HAP-1 (cell line): ENCODE data around the gene RHBDF2.

ENCODE experiments used
- DNase-seq, 2 experiments: peaks; one replicate each; pipeline ENCODE4 v3.0.0-alpha.2; 2016 to 2020; ENCODE audit warnings: low spot score in 2 of 2
- H3K27me3 ChIP-seq: fragments of 250-450 bp; sonication (Bioruptor Pico); 2 replicates; pipeline ENCODE4 v1.5.1; 2020; ENCODE audit warnings: low read depth, mild to moderate bottlenecking, moderate library complexity
- H3K36me3 ChIP-seq: fragments of 250-450 bp; sonication (Bioruptor Pico); replicated peaks from 2 replicates; pipeline ENCODE4 v1.5.1; 2020; ENCODE audit warnings: mild to moderate bottlenecking
- H3K4me1 ChIP-seq: fragments of 250-450 bp; sonication (Bioruptor Pico); 2 replicates; pipeline ENCODE4 v1.5.1; 2020; ENCODE audit warnings: mild to moderate bottlenecking
- H3K4me3 ChIP-seq: fragments of 250-450 bp; sonication (Bioruptor Pico); 2 replicates; pipeline ENCODE4 v1.5.1; 2020; ENCODE audit warnings: mild to moderate bottlenecking, moderate library complexity
- H3K9me3 ChIP-seq: fragments of 250-450 bp; sonication (Bioruptor Pico); 2 replicates; pipeline ENCODE4 v1.5.1; 2020; ENCODE audit warnings: mild to moderate bottlenecking, moderate library complexity
- in situ Hi-C: fragments of 300-500 bp; cut with MboI; formaldehyde crosslinking; loops from 3 replicates; pipeline ENCODE4 v1.14.3; 2020; ENCODE audit warnings: low sequenced_read_pairs, inconsistent platforms, mixed read lengths

Gene RHBDF2

GRCh38 chr17:76469076-76469990 lies 31.9 kb downstream of the RHBDF2 start:
- no peak overlapping the region for H3K4me3 ChIP-seq
- no peak for DNase-seq
- no peaks in the 10 kb centered on the region for H3K9me3 ChIP-seq

GRCh38 chr17:76468634-76469010 lies 32.6 kb downstream of the RHBDF2 start:
- no peaks in the 10 kb centered on the region for H3K4me1 ChIP-seq

More at GRCh38 chr17:76469076-76469990, 31.9 kb downstream of the RHBDF2 start:
- H3K4me1 ChIP-seq = no peaks in the 10 kb centered on the region
- in situ Hi-C loops = loop anchor here (5.0 kb wide), 1 partner anchor 38 kb away; no protein-coding TSS in a partner anchor
- H3K27me3 ChIP-seq = no peaks in the 10 kb centered on the region
- H3K36me3 ChIP-seq = peaks cover 3% of the 10 kb centered on the region; the same call in 1 of the 2 replicates

GRCh38 chr17:76467809-76468633 lies 33.2 kb downstream of the RHBDF2 start:
- no peaks in the 10 kb centered on the region for H3K9me3 ChIP-seq
- no peak overlapping the region for H3K4me3 ChIP-seq
- no peak for DNase-seq
- in situ Hi-C loops = loop anchor here (5.0 kb wide), 1 partner anchor 39 kb away; no protein-coding TSS in a partner anchor
- H3K27me3 ChIP-seq = no peaks in the 10 kb centered on the region
- H3K36me3 ChIP-seq = no peaks in the 10 kb centered on the region; the same call in 1 of the 2 replicates
- H3K4me1 ChIP-seq = no peaks in the 10 kb centered on the region

More at GRCh38 chr17:76468634-76469010, 32.6 kb downstream of the RHBDF2 start:
- H3K4me3 ChIP-seq = no peak overlapping the region
- H3K36me3 ChIP-seq = no peaks in the 10 kb centered on the region; the same call in 1 of the 2 replicates
- no peak for DNase-seq
- H3K27me3 ChIP-seq = no peaks in the 10 kb centered on the region
- in situ Hi-C loops = loop anchor here (5.0 kb wide), 1 partner anchor 39 kb away; no protein-coding TSS in a partner anchor
- H3K9me3 ChIP-seq = no peaks in the 10 kb centered on the region

GRCh38 chr17:76467366-76467765 lies 33.9 kb downstream of the RHBDF2 start, which contains the start of gene AANAT:
TSS of gene AANAT (plus strand) at chr17:76467603. CDS start at chr17:76468747, 1,144 bp downstream.
- no peak within 1 kb of the TSS for H3K4me3 ChIP-seq
- no peaks in the 10 kb centered on the region for H3K9me3 ChIP-seq
- no peaks in the 10 kb centered on the region for H3K27me3 ChIP-seq
- no peaks in the 10 kb centered on the region for H3K4me1 ChIP-seq
- in situ Hi-C loops = loop anchor here (5.0 kb wide), 1 partner anchor 40 kb away; no protein-coding TSS in a partner anchor
- no peaks in the 10 kb centered on the region; the same call in 1 of the 2 replicates for H3K36me3 ChIP-seq
- DNase-seq = no peak

- Histone ChIP-seq H3K4me1 (no peaks in the 10 kb centered on the region), H3K9me3 (no peaks in the 10 kb centered on the region), H3K27me3 (no peaks in the 10 kb centered on the region), H3K4me3 (no peak overlapping the region), H3K36me3 (no peaks in the 10 kb centered on the region; the same call in 1 of the 2 replicates)
- in situ Hi-C loops = loop anchor here (5.0 kb wide), 1 partner anchor 41 kb away; no protein-coding TSS in a partner anchor
- no peak for DNase-seq
These were observed 34.5 kb downstream of the RHBDF2 start for GRCh38 chr17:76466775-76467130.

- H3K4me1 ChIP-seq = no peaks in the 10 kb centered on the region
- in situ Hi-C loops = no loop called here
These were observed 38.5 kb downstream of the RHBDF2 start for GRCh38 chr17:76462556-76463290.

GRCh38 chr17:76461765-76462555 lies 39.3 kb downstream of the RHBDF2 start:
- no peaks in the 10 kb centered on the region for H3K36me3 ChIP-seq
- no peaks in the 10 kb centered on the region for H3K4me1 ChIP-seq
- in situ Hi-C loops = no loop called here
- no peak for DNase-seq
- no peak overlapping the region for H3K4me3 ChIP-seq
- H3K27me3 ChIP-seq = no peaks in the 10 kb centered on the region
- no peaks in the 10 kb centered on the region for H3K9me3 ChIP-seq

More at GRCh38 chr17:76462556-76463290, 38.5 kb downstream of the RHBDF2 start:
- Histone ChIP-seq H3K27me3 (no peaks in the 10 kb centered on the region), H3K36me3 (no peaks in the 10 kb centered on the region), H3K9me3 (no peaks in the 10 kb centered on the region), H3K4me3 (no peak overlapping the region)
- DNase-seq = no peak

GRCh38 chr17:76459674-76460073 lies 41.5 kb downstream of the RHBDF2 start:
- in situ Hi-C loops = no loop called here
- H3K36me3 ChIP-seq = no peaks in the 10 kb centered on the region
- H3K9me3 ChIP-seq = no peaks in the 10 kb centered on the region
- H3K4me3 ChIP-seq = no peak overlapping the region
- H3K27me3 ChIP-seq = no peaks in the 10 kb centered on the region
- no peaks in the 10 kb centered on the region for H3K4me1 ChIP-seq
- DNase-seq = no peak

- no peaks in the 10 kb centered on the region; the same call in 1 of the 2 replicates for H3K36me3 ChIP-seq
- DNase-seq = peak in 1 of 2 experiments; percentile 57
- H3K9me3 ChIP-seq = no peaks in the 10 kb centered on the region
- no peaks in the 10 kb centered on the region for H3K27me3 ChIP-seq
- H3K4me1 ChIP-seq = no peaks in the 10 kb centered on the region
- no peak overlapping the region for H3K4me3 ChIP-seq
- in situ Hi-C loops = no loop called here
These were observed 42.4 kb downstream of the RHBDF2 start for GRCh38 chr17:76458580-76459490.

- H3K27me3 ChIP-seq = no peaks in the 10 kb centered on the region
- peaks cover 7% of the 10 kb centered on the region for H3K36me3 ChIP-seq
- H3K4me1 ChIP-seq = peaks cover 9% of the 10 kb centered on the region
- H3K9me3 ChIP-seq = no peaks in the 10 kb centered on the region
- H3K4me3 ChIP-seq = peak overlapping the region; percentile 65; the same call in 1 of the 2 replicates
- no peak for DNase-seq
- in situ Hi-C loops = no loop called here
These were observed 47.8 kb downstream of the RHBDF2 start for GRCh38 chr17:76453431-76453743.

GRCh38 chr17:76452660-76453430 lies 48.4 kb downstream of the RHBDF2 start, which contains the start of gene UBE2O:
TSS of gene UBE2O (minus strand) at chr17:76453152. CDS start at chr17:76453141, 11 bp downstream.
- Histone ChIP-seq H3K9me3 (no peaks in the 10 kb centered on the region), H3K27me3 (no peaks in the 10 kb centered on the region), H3K4me1 (peaks cover 9% of the 10 kb centered on the region), H3K4me3 (peak within 1 kb of the TSS; percentile 65), H3K36me3 (peaks cover 8% of the 10 kb centered on the region)
- in situ Hi-C loops = no loop called here
- peak; percentile 75 to 96 for DNase-seq
